ENCODE data around the gene DBH. TPM values are rescaled to one million over a fixed set of nuclear protein-coding genes. Genes with fewer than 3 reads are reported as not detected.

The DBH gene
- total RNA-seq, 1 experiment from 2014 or later = not detected

- TF ChIP-seq ZBTB33 (IDR thresholded peaks at IDR 0.05; ENCODE audit: extremely low read depth, insufficient replicate concordance, low read length) (no peak), ZFX (IDR thresholded peaks at IDR 0.05) (no peak), FOSL1 (IDR thresholded peaks at IDR 0.05; ENCODE audit: low read depth) (no peak), POLR2AphosphoS5 (IDR thresholded peaks at IDR 0.05; ENCODE audit: low read depth, low read length) (no peak), JUND (IDR thresholded peaks at IDR 0.05) (no peak), ATF3 (IDR thresholded peaks at IDR 0.05) (no peak), POLR2A (IDR thresholded peaks at IDR 0.05; ENCODE audit: borderline replicate concordance, extremely low read depth, insufficient read depth, insufficient read length) (no peak)
Observed at GRCh38 chr9:133680250-133680975, 44.2 kb downstream of the DBH start (continued).

- Histone ChIP-seq H2AFZ (ENCODE audit: low read depth, low read length, poor library complexity, severe bottlenecking) (no peak overlapping the region), H4K20me1 (ENCODE audit: insufficient read depth) (no peaks in the 10 kb centered on the region), H3K4me1 (ENCODE audit: control insufficient read depth in 1 of 2, insufficient read depth in 2 of 2, low read length in 2 of 2) (no peaks in the 10 kb centered on the region), H3K79me2 (ENCODE audit: insufficient read depth, low read length) (no peaks in the 10 kb centered on the region), H3K4me2 (ENCODE audit: low read length) (no peak overlapping the region), H3K9me3 (ENCODE audit: control insufficient read depth in 1 of 2, insufficient read depth in 1 of 2, low read depth in 1 of 2, low read length in 2 of 2) (no peaks in the 10 kb centered on the region), H3K27ac (ENCODE audit: low read depth, low read length) (no peak overlapping the region), H3K27me3 (ENCODE audit: insufficient read depth, low read length) (no peaks in the 10 kb centered on the region), H3K36me3 (ENCODE audit: control insufficient read depth in 1 of 2, insufficient read depth in 2 of 2, low read length in 2 of 2) (no peaks in the 10 kb centered on the region), H3K4me3 (replicated peaks in 1 of 2; ENCODE audit: low read depth in 1 of 2, low read length in 2 of 2) (no peak overlapping the region), H3K9ac (ENCODE audit: low read length) (no peak overlapping the region), H3K9me2 (ENCODE audit: insufficient read depth) (no peaks in the 10 kb centered on the region)
- intact Hi-C loops (cut with micrococcal nuclease) = no loop called here
- RAD21 ChIA-PET (ENCODE audit: low non-redundant PET in 1 of 2, low total read pairs in 2 of 2, uncharacterized antibody in 2 of 2, unreplicated experiment in 2 of 2) = no interaction called here
- ATAC-seq (no peak), DNase-seq (ENCODE audit: low read depth, low spot score) (no peak)
- CTCF ChIA-PET = no interaction called here
- TF ChIP-seq ZFX (IDR thresholded peaks at IDR 0.05) = no peak
- TF ChIP-seq CBX3 (IDR thresholded peaks at IDR 0.05; ENCODE audit: low read depth) = no peak
- no peak for TF ChIP-seq FOSL1 (IDR thresholded peaks at IDR 0.05; ENCODE audit: low read depth)
- TF ChIP-seq ZNF274 (IDR thresholded peaks at IDR 0.05; ENCODE audit: low read depth, low read length) = no peak
- TF ChIP-seq SRF (IDR thresholded peaks at IDR 0.05; ENCODE audit: low read depth) = no peak
- TF ChIP-seq MAX (IDR thresholded peaks at IDR 0.05) = no peak
- no peak for TF ChIP-seq CEBPB (IDR thresholded peaks at IDR 0.05; ENCODE audit: low read depth)
- no peak for TF ChIP-seq REST (IDR thresholded peaks at IDR 0.05; ENCODE audit: low read depth)
- TF ChIP-seq ELF1 (IDR thresholded peaks at IDR 0.05; ENCODE audit: borderline replicate concordance, low read depth) = no peak
- no peak for TF ChIP-seq JUND (IDR thresholded peaks at IDR 0.05)
- no peak for TF ChIP-seq RAD21 (IDR thresholded peaks at IDR 0.05; ENCODE audit: low read depth)
- POLR2A ChIA-PET = no interaction called here
- BruUV-seq (replicated peaks) = no TSS peak
Observed at GRCh38 chr9:133680976-133681657, 45.0 kb downstream of the DBH start.
